H9 (cell line): ENCODE results near the gene SERTAD2. TPM values are rescaled to one million over a fixed set of nuclear protein-coding genes. Genes with fewer than 3 reads are reported as not detected.
A peak's percentile ranks its signal among the peaks of the same experiment; 100 is the strongest.

Experiments
- DNase-seq: peaks from one replicate; pipeline ENCODE4 v3.0.0-alpha.2; 2017
- H2AFZ ChIP-seq: one replicate; pipeline ENCODE4 v1.6.1; 2013; ENCODE audit warnings: mild to moderate bottlenecking, low read length, control low read depth, moderate library complexity
- H2AK5ac ChIP-seq: 2 replicates; pipeline ENCODE4 v1.6.1; 2013; ENCODE audit warnings: low read length, control low read depth, mixed read lengths; ENCODE audit not compliant: insufficient read length
- H2BK120ac ChIP-seq: one replicate; pipeline ENCODE4 v1.6.1; 2013; ENCODE audit warnings: low read depth, mild to moderate bottlenecking, low read length, control low read depth, inconsistent platforms; ENCODE audit not compliant: poor library complexity, severe bottlenecking
- H2BK12ac ChIP-seq: 2 replicates; pipeline ENCODE4 v1.6.1; 2013; ENCODE audit warnings: low read length, control low read depth, mixed read lengths, low read depth; ENCODE audit not compliant: insufficient read length
- H2BK15ac ChIP-seq: 2 replicates; pipeline ENCODE4 v1.6.1; 2013; ENCODE audit warnings: low read depth, low read length, control low read depth
- H2BK20ac ChIP-seq: one replicate; pipeline ENCODE4 v1.6.1; 2013; ENCODE audit warnings: low read depth, mild to moderate bottlenecking, low read length, control low read depth, inconsistent platforms; ENCODE audit not compliant: poor library complexity, severe bottlenecking
- H2BK5ac ChIP-seq: 2 replicates; pipeline ENCODE4 v1.6.1; 2013; ENCODE audit warnings: low read length, control low read depth, mixed read lengths; ENCODE audit not compliant: insufficient read length
- H3K14ac ChIP-seq: 2 replicates; pipeline ENCODE4 v1.6.1; 2013; ENCODE audit warnings: low read length, control low read depth; ENCODE audit not compliant: insufficient read depth
- H3K18ac ChIP-seq: 2 replicates; pipeline ENCODE4 v1.6.1; 2013; ENCODE audit warnings: low read depth, mild to moderate bottlenecking, mixed read lengths, low read length, control low read depth; ENCODE audit not compliant: insufficient read length
- H3K23ac ChIP-seq: 2 replicates; pipeline ENCODE4 v1.6.1; 2013; ENCODE audit warnings: low read length, control low read depth, mixed read lengths, low read depth; ENCODE audit not compliant: insufficient read length
- H3K23me2 ChIP-seq: 2 replicates; pipeline ENCODE4 v1.6.1; 2013; ENCODE audit warnings: low read depth, mild to moderate bottlenecking, mixed read lengths, low read length, control low read depth; ENCODE audit not compliant: insufficient read length, poor library complexity, severe bottlenecking
- H3K27ac ChIP-seq: 2 replicates; pipeline ENCODE4 v1.5.1; 2013; ENCODE audit warnings: low read length, control low read depth, mixed read lengths, low read depth; ENCODE audit not compliant: insufficient read length
- H3K27me3 ChIP-seq: 2 replicates; pipeline ENCODE4 v1.6.1; 2013; ENCODE audit warnings: low read length, control low read depth, inconsistent platforms; ENCODE audit not compliant: insufficient read depth
- H3K4ac ChIP-seq: 2 replicates; pipeline ENCODE4 v1.6.1; 2013; ENCODE audit warnings: low read depth, mild to moderate bottlenecking, control low read depth, inconsistent platforms, low read length, moderate library complexity
- H3K4me1 ChIP-seq: 2 replicates; pipeline ENCODE4 v1.6.1; 2013; ENCODE audit warnings: low read length, control low read depth, inconsistent platforms; ENCODE audit not compliant: insufficient read depth
- H3K4me2 ChIP-seq: 2 replicates; pipeline ENCODE4 v1.6.1; 2013; ENCODE audit warnings: low read length, control low read depth, mixed read lengths; ENCODE audit not compliant: insufficient read length, insufficient read depth
- H3K56ac ChIP-seq: 2 replicates; pipeline ENCODE4 v1.6.1; 2013; ENCODE audit warnings: low read depth, mild to moderate bottlenecking, mixed read lengths, low read length, control low read depth; ENCODE audit not compliant: insufficient read length
- H3K79me1 ChIP-seq: 2 replicates; pipeline ENCODE4 v1.6.1; 2013; ENCODE audit warnings: low read depth, mild to moderate bottlenecking, moderate library complexity, low read length, control low read depth, inconsistent platforms; ENCODE audit not compliant: insufficient read depth, poor library complexity, severe bottlenecking
- H3K79me2 ChIP-seq: 2 replicates; pipeline ENCODE4 v1.6.1; 2013; ENCODE audit warnings: low read length, control low read depth, inconsistent platforms; ENCODE audit not compliant: insufficient read depth
- H3K9ac ChIP-seq: 2 replicates; pipeline ENCODE4 v1.6.1; 2013; ENCODE audit warnings: low read length, control low read depth, mixed read lengths; ENCODE audit not compliant: insufficient read length; ENCODE audit errors: extremely low read depth
- H3K9me3 ChIP-seq: one replicate; pipeline ENCODE4 v1.6.1; 2013; ENCODE audit warnings: low read depth, low read length, inconsistent platforms; ENCODE audit not compliant: control insufficient read depth
- H3T11ph ChIP-seq: one replicate; pipeline ENCODE4 v1.6.1; 2013; ENCODE audit warnings: mild to moderate bottlenecking, low read length, control low read depth, inconsistent platforms
- H4K20me1 ChIP-seq: one replicate; pipeline ENCODE4 v1.6.1; 2013; ENCODE audit not compliant: control insufficient read depth, insufficient read length, insufficient read depth
- H4K5ac ChIP-seq: 2 replicates; pipeline ENCODE4 v1.6.1; 2013; ENCODE audit warnings: low read depth, mild to moderate bottlenecking, mixed read lengths, low read length, control low read depth; ENCODE audit not compliant: insufficient read length
- H4K8ac ChIP-seq: replicated peaks from 2 replicates; pipeline ENCODE4 v1.6.1; 2013; ENCODE audit warnings: low read length, control low read depth, mixed read lengths, low read depth; ENCODE audit not compliant: insufficient read length
- H4K91ac ChIP-seq: 2 replicates; pipeline ENCODE4 v1.6.1; 2013; ENCODE audit warnings: low read depth, mild to moderate bottlenecking, moderate library complexity, mixed read lengths, low read length, control low read depth; ENCODE audit not compliant: insufficient read length
- H3K27ac Mint-ChIP-seq, 3 experiments: 2 replicates in 2 of 3; 3 replicates in 1 of 3; pipeline ENCODE4 v1.8.0; 2020 to 2021; ENCODE audit warnings: mixed read lengths in 3 of 3, mild to moderate bottlenecking in 1 of 3, moderate library complexity in 1 of 3
- H3K27me3 Mint-ChIP-seq: 2 replicates; pipeline ENCODE4 v1.8.0; 2021; ENCODE audit warnings: low read depth, mild to moderate bottlenecking, moderate library complexity, mixed read lengths
- H3K36me3 Mint-ChIP-seq, 3 experiments: 2 replicates in 2 of 3; 3 replicates in 1 of 3; pipeline ENCODE4 v1.8.0; 2020 to 2021; ENCODE audit warnings: low read depth in 3 of 3, mixed read lengths in 3 of 3; ENCODE audit not compliant: insufficient read depth in 1 of 3
- H3K4me1 Mint-ChIP-seq, 2 experiments: 2 replicates each; pipeline ENCODE4 v1.8.0; 2020; ENCODE audit warnings: mixed read lengths in 2 of 2
- H3K4me3 Mint-ChIP-seq, 2 experiments: 2 replicates in 1 of 2; 3 replicates in 1 of 2; pipeline ENCODE4 v1.8.0; 2020 to 2021; ENCODE audit warnings: mild to moderate bottlenecking in 2 of 2, mixed read lengths in 2 of 2, moderate library complexity in 1 of 2
- H3K9me3 Mint-ChIP-seq, 2 experiments: 2 replicates in 1 of 2; 3 replicates in 1 of 2; pipeline ENCODE4 v1.8.0; 2020; ENCODE audit warnings: mild to moderate bottlenecking in 2 of 2, mixed read lengths in 2 of 2, moderate library complexity in 1 of 2
- WGBS: extraction: QIAGEN DNeasy Blood & Tissue Kit; methylation state at CpG from one replicate; pipeline ENCODE4 v1.1.7; 2013; ENCODE audit warnings: missing lambda C conversion rate, low lambda C conversion rate, mixed read lengths; ENCODE audit not compliant: insufficient read length; ENCODE audit errors: extremely low coverage; 5-methylcytosine and 5-hydroxymethylcytosine counted together
- total RNA-seq: library from RNA; stranded (reverse); gene quantifications from 2 replicates; pipeline ENCODE4 v1.2.1, GENCODE V29; 2021
- TF ChIP-seq, protein P1 (sequence below): fragments of 200-600 bp; sonication (generic); conservative IDR thresholded peaks from 3 replicates; pipeline ENCODE4 v1.8.0; 2021; ENCODE audit warnings: antibody characterized with exemption, mild to moderate bottlenecking

The SERTAD2 gene
- total RNA-seq, 1 experiment from 2014 or later = 3.5 TPM

DNA sequence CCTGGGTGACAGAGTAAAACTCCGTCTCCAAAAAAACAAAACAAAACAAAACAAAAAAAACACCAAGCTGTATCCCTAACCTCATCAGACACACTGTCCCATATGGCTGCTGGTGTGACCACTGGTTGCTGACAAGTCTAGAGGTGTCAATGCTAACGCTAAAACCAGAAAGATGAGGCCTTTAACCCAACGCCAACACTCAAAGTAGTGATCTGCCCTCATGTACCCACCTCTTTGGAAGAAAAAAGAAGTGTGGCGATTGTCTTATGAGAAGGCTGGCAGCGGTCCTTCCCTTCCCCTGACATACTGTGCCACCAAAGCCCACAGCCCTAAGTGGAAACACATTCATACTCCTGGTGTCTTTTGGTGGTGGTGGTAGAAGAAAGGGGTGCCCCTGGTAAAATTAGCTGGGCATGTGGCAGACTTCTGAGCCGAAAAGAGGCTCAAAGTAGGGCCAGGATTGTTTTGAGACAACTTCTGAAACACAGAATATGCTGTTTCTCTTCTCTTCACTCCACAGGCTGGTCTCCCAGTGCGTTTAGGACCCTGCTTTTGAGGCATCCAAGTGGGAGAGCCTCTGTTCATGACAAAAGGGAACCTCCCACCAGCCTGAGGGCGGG is 9.8 kb downstream of the SERTAD2 start:
- peaks cover 6% of the 10 kb centered on the region for H3K23me2 ChIP-seq
- no peak for DNase-seq
- no peaks in the 10 kb centered on the region for H4K20me1 ChIP-seq
- H4K91ac ChIP-seq = no peak overlapping the region
- WGBS = no CpG with 5 or more reads among the region's 8 CpGs
- no peak overlapping the region for H2BK20ac ChIP-seq
- TF ChIP-seq, protein P1, sequence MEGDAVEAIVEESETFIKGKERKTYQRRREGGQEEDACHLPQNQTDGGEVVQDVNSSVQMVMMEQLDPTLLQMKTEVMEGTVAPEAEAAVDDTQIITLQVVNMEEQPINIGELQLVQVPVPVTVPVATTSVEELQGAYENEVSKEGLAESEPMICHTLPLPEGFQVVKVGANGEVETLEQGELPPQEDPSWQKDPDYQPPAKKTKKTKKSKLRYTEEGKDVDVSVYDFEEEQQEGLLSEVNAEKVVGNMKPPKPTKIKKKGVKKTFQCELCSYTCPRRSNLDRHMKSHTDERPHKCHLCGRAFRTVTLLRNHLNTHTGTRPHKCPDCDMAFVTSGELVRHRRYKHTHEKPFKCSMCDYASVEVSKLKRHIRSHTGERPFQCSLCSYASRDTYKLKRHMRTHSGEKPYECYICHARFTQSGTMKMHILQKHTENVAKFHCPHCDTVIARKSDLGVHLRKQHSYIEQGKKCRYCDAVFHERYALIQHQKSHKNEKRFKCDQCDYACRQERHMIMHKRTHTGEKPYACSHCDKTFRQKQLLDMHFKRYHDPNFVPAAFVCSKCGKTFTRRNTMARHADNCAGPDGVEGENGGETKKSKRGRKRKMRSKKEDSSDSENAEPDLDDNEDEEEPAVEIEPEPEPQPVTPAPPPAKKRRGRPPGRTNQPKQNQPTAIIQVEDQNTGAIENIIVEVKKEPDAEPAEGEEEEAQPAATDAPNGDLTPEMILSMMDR = no peak
- no peaks in the 10 kb centered on the region for H3K79me1 ChIP-seq
- H3K27me3 Mint-ChIP-seq = peaks cover 38% of the 10 kb centered on the region
- H3K14ac ChIP-seq = no peak overlapping the region
- no peak overlapping the region for H2BK120ac ChIP-seq
- peaks cover 64 to 72% of the 10 kb centered on the region in 2 experiments for H3K4me1 Mint-ChIP-seq
- H2BK5ac ChIP-seq = no peak overlapping the region
- H4K8ac ChIP-seq = no peak overlapping the region
- peaks cover 5% of the 10 kb centered on the region; the same call in 1 of the 2 replicates for H3K27me3 ChIP-seq
- H3K9me3 ChIP-seq = no peaks in the 10 kb centered on the region
- no peak overlapping the region for H3K18ac ChIP-seq
- no peak overlapping the region for H3K4ac ChIP-seq
- no peak overlapping the region for H2AK5ac ChIP-seq
- H2BK15ac ChIP-seq = no peak overlapping the region
- H3K23ac ChIP-seq = no peak overlapping the region
- no peak overlapping the region for H3T11ph ChIP-seq
- H3K4me1 ChIP-seq = peaks cover 11% of the 10 kb centered on the region; the same call in 1 of the 2 replicates
- no peak overlapping the region for H3K27ac ChIP-seq
- H4K5ac ChIP-seq = no peak overlapping the region
- no peaks in the 10 kb centered on the region for H3K9me3 Mint-ChIP-seq
- H3K36me3 Mint-ChIP-seq = peaks cover 0 to 5% (median 0%) of the 10 kb centered on the region in 3 experiments; a peak in 1 of 7 replicates
- no peaks in the 10 kb centered on the region for H3K79me2 ChIP-seq
- peak overlapping the region; percentile 68 to 87 for H3K4me3 Mint-ChIP-seq
- peak overlapping the region in 2 of 3 experiments; percentile 99; a peak in 5 of 7 replicates for H3K27ac Mint-ChIP-seq
- H3K9ac ChIP-seq = no peak overlapping the region
- no peak overlapping the region for H2AFZ ChIP-seq
- no peak overlapping the region for H3K56ac ChIP-seq
- H2BK12ac ChIP-seq = no peak overlapping the region
- peak overlapping the region; percentile 81 for H3K4me2 ChIP-seq
